HG03565 (cell line): ENCODE results near the gene DLK1.

Source experiments
- ATAC-seq: cut with Tn5 transposase; IDR thresholded peaks from one replicate; pipeline ENCODE4 v1.9.1; 2021; ENCODE audit warnings: mild to moderate bottlenecking, moderate library complexity; ENCODE audit not compliant: unreplicated experiment

Gene DLK1

DNA sequence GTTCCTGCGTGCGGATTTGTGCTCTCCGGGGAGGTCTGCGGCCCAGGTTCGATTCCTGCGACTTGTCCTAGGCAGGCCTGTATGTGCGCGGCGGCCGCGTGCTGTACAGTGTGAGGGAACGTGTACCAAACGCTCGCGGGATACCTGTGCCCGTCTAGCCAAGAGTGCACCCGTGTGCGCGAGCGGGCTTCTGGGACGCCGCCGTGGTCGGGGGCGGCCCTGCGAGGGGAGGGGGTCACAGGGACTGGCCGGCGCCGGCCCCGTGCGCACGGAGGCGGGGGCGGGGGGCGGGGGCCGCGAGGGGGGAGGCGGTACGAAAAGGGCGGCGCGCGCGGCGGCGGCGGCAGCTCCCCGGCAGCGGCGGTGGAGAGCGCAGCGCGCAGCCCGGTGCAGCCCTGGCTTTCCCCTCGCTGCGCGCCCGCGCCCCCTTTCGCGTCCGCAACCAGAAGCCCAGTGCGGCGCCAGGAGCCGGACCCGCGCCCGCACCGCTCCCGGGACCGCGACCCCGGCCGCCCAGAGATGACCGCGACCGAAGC, at the start of gene DLK1:
TSS of gene DLK1 (plus strand) at position 343 of the 536 bp plus-strand sequence. CDS start at position 520, 177 bp downstream.
- no peak for ATAC-seq

DNA sequence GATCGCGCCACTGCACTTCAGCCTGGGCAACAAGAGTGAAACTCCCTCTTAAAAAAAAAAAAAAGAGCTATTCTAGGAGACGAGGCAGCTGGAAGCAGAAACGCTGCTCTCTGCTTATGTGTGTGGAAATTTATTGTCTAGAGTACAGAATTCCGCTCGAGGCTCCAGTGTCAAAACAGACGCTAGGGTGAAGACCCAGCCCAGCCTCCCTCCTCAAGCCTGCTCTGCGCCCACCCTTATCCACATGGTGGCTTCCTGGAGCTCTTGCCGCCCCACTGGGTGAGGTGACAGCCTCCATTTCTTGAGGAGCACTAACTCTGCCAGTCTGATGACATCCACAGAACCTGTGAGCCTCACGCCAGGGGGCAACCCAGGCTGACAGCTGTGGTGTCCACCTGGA, 49.5 kb upstream of the DLK1 start:
- ATAC-seq = no peak

DNA sequence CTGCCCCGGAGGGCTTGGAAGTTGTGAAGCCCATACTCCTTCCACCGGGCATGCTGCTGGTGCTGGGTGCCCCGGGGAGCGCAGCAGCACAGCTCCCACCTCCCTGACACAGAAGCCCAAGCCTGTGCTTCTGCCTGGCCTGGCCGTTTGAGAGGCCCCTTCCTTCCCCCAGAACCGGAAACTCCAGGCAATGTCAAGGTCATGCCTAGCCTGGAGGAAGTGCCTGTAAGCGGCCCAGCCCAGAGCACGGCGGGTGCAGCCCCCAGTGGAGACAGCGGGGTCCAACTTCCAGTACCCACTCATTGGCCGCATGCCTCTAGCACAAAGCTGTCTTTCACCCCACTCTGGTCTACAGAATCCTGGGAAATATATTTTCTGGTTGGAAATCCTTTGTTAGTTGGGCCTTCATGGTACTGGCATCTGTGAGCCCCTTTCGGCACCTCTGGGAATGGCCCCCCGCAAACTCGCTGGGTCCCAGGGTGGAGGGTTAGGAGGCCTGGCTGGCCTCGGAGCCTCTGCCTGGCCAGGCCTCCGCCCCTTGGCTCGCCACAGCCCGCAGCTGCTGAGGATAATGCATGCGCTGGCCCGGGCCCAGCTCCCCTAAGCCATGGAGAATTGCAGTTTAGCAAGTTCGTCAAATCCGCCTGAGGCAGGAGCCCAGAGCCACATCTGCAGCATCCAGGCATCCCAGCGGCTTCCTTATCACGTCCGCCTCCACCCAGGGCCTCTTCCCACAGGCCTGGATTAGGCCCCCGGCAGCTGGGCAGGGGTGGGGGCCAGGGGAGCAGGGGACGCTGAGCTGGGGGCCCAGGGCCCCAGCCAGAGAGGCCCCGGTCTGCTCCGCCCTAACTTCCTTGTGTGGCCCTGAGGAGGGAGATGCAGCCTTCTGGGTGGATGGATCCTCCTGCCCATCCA, 48.9 kb upstream of the DLK1 start:
- no peak for ATAC-seq

DNA sequence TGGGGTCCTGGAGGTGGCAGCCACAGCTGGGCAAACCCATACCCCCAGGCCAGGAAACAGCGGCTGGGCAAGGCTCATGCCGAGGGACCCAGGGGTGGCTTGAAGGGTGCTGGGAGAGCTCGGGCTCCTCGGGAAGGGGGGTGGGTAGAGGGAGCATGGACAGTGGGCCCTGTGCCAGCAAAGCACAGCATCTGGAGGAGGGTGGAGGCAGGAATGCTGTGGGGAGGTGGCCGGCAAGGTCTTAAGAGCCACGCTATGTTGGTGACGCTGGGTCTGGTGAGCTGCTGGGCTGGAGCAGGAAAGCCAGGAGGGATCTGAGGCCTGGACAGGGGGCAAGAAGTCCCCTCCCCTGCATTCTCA, 48.2 kb upstream of the DLK1 start:
- ATAC-seq = no peak

DNA sequence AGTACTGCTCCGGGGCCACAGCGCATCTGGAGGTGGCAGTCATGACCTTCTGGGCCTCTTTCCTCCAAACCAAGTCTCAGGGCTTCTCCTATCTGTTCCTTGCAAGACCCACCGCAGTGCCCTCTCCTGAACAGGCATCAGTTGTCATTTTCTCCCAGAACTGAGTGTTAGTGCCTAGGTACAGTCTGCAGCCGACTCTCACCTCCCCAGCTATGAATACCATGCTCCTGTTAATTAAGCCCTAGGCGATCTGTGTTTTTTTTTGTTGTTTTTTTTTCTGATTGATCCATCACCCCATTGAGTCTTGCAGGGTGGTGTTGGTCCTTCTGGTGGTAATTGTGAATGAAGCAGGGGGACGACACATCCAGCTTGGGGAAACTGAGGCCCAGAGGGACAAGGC, 47.5 kb upstream of the DLK1 start:
- ATAC-seq = no peak

DNA sequence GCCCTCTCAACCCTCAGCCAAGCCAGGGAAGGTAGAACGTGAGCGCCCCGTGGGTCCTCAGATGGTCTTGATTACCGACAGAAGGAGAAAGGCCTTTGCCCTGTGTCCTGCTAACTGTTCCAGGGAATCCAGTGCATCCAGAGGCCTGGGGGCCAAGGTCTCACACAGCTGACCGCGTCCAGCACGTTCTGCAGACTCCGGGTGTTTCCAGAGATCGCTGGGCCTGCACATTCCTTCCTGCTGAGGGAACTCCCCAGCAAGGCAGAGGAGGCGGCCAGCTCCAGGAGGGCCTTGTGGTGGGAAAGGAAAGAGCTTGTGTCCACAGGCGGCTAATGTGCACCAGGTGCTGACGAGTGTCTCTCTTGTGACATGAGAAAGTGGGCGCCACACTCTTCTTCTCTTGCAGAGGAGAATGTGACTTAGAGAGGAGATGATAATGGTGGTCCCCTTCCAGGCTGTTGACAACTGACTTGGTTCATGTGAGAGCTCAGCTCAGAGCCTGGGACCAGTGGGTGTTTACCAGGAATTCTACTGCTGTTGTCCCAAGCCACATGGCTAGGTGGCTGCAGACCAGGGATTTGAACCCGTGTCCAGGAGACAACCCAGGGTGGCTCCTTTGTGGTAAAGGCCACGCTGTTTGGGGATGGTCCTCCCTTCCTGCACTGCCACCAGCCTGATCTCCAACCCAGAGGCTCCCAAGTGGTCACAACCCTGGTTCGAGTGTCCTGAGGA, 46.8 kb upstream of the DLK1 start:
- ATAC-seq = no peak

DNA sequence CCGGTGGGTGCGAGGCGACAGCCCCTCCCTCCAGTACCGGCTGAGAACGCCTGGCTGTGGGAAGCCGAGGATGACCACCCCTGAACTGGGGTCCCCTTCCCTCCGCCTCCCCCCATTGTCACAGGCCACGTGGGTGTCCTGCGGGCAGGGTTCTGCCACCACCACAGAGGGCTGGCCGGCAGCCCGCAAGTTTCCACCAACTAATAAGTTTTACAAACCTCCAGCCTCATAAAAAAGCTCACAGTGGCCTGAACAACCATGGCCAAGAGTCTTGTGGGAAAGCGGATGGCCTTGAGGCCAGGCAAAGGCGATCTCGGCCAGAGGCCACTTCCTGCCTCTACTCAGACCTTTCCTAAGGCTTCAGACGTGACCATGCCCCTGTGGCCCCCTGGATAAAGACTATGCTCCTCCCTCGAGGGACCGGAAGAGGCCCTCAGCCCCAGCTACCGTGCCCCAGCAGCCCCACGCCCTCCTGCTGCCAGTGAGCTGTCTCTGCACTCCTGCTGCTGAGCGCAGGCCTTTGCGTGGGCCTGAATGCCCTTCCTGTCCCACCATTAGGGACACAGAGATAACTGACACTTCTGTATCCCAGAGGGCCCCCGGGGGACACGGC, 46.1 kb upstream of the DLK1 start:
- ATAC-seq = no peak

DNA sequence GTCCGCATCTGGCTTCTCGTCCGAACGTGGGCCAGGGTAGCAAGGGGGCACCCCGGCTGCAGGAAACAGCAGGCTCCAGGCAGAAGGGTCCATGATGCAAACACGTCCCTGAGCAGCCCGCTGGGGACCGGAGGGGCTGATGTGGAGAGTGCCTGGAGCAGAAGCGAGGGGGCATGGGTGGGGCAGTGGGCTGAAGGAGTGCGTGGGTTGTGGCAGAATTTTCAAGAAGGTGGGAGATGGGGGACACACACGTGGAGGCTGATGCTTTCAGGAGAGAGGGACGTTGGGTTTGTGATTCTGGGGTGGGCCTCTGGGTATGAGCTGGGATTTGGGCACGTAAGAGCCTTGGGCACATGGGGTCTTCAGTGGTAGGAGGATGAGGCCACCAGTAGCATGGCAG, 45.6 kb upstream of the DLK1 start:
- no peak for ATAC-seq

DNA sequence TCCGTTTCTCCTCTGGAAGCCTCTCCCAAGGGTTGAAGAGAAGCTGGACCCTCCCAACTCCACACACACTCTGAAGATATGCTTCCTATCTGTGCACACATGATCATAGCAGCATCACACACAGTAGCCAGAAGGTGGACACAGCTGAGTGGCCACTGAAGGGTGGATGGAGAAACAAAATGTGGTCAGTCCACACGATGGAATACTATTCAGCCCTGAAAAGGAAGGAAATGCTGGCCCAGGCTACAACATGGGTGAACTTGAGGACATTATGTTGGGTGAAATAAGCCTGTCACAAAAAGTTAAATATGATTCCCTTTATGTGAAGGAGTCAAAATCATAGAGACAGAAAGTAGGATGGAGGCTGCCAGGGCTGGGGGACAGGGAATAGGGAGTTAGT, 43.9 kb upstream of the DLK1 start:
- no peak for ATAC-seq

DNA sequence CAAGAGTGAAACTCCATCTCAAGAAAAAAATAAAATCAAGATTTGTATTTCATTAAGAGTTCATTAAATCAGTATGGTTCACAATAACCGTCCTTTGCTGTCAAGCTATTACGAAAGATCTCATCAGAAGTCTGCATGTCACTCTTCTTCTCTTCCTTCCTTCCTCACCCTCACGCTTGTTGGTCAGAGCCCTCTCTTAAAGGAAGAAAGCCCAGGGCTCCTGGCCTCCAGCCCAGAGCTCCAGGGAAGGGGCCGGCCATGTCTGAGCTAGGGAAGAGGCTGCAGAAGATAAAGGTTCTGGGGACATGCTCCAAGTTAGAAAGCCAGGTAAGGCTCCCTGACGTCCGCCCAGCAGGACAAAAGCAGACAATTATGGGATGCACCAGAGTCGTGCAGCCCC, 43.1 kb upstream of the DLK1 start:
- ATAC-seq = no peak

DNA sequence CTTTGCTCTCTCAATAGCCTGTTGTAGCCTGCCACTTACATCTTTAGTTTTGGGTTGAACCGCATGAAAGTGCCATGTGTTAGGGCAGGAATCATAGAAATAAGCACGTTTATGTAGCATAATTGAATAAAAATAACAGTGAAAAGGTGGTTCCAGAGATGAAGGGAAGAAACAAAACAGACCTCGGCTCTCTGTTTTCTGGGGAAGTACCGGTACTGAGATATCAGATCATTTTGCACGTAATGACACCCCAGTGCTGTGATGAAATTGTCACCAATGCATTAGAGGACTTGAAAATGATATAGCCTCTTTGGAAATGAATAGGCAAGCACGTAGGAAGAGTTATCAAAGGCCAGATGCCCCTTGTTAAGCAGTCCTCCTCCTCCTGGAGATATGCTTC, 42.5 kb upstream of the DLK1 start:
- no peak for ATAC-seq

DNA sequence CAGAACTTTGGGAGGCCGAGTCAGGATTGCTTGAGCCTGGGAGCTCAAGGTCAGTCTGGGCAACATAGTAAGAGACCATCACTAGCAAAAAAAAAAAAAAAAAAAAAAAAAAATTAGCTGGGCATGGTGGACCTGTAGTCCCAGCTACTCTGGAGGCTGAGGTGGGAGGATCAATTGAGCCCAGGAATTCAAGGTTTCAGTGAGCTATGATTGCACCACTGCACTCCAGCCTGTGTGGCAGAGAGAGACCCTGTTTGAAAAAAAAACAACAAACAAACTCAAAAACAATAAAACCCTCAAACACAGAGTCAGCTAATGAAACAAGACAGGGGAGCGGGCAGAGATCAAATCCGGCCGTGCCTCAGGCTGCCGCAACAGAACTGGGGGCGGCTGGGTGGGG, 41.7 kb upstream of the DLK1 start:
- ATAC-seq = no peak

DNA sequence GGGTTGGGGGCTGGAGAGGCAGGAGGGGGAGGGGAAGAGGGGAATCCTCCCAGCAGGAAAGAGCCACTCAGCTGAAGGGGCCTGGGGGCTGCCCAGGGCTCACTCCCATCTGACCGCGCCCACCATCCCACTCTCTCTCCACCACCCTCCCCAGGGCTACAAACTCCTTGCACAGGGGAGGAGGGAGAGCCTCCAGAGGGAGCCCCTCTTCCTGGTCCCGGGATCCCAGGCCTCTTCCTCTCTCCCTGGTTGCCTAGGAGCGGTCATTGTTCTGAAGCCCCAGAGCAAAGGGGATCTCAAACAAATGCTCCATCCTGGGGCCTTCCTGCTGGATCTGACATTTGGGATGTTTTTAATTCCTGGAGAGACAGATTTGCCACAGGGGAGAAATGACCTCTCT, 39.8 kb upstream of the DLK1 start:
- no peak for ATAC-seq

DNA sequence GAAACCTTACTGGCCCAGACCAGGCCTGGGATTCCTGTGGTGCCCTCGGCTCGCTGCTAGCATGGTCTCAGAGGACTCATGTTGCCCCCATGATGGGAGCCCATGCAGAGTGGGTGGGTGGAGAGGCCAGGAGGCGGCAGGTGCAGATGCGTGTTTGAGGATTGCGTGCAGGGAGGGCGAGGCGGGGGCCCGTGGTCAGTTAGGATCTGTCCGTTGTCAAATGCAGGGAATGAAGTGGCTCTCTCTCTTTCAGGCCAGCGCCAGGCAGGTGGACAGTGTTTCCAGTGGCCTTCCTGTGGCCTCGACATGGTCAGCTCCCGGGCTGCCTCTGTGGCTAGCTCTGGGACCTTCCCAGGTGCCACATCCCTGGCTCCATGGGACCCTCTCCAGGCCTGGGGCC, 39.3 kb upstream of the DLK1 start:
- no peak for ATAC-seq

DNA sequence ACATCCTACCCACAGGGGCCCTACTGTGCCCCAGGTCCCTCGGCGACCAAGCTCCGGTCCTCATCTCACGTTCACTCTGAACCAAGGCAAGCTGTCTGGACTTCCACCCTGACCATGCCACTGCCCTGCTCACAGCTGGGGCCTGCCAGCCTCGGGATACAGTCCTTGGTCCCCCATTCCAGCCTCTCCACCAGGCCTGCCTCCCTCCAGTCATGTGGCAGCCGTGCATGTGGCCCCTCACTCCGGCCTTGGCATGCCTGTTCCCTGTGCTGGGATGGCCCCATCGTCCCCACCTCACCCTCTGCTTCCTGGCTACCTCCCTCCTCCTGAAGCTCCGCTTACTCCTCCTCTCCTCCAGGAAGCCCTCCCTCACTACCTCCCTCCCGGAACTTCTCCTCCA, 38.6 kb upstream of the DLK1 start:
- ATAC-seq = no peak

DNA sequence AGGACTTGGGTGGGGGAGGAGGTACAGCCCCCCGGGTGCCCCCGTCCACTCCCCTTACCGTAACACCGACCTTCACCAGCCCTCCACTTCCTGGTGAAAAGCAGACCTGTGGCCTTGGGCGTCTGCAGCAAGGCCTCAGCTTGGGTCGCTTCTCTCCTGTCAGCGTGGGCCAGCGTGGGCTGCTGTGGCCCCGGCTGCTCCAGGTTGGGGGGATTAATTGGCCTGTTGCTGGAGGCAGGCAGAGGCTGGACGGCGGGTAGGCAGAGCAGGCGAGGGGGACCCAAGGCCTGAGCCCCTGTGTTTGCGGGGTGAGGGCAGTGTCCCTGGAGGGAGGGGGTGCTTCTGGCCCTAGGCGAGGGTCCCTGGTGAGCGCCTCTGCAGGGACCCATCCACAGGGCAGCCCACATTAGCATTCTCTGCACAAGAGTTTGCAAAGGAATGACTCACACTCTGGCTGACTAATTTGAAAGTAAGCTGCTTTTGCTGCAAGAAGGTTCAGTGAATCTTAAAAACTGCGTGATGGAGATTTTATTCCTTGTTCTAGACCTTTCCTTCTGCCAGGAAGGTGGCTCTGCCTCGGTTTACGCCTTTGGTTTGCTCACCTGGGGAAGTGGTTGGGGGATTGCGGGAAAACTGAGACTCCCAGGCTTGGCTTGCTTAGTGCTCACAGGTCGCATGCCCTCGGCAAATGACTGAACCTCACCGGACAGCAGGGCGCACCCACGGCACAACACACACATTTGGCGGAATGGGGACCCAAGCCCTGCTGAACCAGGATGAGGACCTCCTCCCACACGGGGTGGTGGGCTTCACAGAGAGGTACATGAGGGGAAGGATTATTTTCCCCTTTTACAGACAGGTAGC, 37.9 kb upstream of the DLK1 start:
- no peak for ATAC-seq

DNA sequence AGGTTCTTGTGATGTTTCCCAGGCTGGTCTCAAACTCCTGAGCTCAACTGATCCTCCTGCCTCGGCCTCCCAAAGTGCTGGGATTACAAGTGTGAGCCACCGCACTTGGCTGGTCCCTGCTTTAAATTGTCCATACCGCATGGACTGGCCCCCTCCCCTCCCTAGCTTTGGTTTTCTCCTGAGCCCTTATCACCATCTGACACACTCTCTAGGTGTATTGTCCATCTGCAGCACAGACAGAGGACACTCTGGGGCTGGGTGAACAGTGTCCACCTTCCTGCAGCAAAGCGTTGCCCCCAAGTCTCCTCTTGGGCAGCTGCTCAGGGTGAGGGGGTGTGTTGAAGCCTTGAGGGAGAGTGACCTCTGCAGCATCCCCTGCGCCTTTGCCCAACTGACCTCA, 36.0 kb upstream of the DLK1 start:
- ATAC-seq = no peak

DNA sequence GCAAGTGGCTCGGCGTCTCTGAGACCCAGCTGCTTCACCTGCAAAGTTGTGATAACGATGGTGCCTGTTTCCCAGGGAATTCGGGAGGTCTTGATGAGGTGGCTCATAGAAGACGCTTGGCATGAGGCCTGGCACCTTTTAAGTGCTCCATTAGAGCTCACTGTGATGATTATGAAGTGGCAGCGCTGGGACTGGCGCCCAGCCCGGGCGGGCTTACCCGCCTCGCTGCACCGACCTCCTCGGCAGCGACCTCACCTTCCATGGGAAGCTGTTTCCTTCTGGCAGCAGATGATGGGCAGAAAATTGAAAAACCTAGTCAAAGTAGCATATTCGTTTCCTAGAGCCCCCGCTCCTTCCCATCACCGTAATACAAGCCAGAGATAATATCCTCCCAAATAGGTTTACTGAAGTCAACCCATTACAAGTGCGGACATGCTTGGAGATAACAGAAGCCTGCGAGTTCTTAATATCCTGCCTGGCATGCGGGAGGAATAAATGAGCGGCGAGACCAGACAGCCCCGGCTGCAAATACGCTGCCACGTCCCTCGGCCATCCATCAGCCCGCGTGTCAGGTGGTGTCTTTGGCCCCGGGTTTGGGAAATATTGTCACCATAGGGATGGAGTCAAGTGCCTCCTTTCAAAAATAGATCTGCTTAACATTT, 35.2 kb upstream of the DLK1 start:
- no peak for ATAC-seq

DNA sequence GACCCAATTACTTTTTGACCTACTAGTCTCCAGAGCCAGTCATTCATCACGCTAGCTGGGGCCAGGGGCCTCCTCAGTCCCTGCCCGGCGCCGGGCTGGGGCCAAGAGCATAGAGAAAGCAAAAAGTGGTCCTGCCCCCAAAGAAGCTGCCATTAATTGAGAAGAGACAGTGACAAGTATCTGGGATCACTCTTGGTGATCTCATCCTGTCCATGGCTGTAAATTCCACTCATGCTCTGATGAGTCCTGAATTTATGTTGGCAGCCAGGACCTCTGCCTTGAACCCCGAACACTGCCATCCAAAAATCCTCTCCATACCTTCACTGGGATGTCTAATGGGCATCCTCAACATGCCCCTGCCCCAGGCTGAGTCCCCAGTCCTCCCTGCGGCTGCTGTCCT, 34.4 kb upstream of the DLK1 start:
- no peak for ATAC-seq

DNA sequence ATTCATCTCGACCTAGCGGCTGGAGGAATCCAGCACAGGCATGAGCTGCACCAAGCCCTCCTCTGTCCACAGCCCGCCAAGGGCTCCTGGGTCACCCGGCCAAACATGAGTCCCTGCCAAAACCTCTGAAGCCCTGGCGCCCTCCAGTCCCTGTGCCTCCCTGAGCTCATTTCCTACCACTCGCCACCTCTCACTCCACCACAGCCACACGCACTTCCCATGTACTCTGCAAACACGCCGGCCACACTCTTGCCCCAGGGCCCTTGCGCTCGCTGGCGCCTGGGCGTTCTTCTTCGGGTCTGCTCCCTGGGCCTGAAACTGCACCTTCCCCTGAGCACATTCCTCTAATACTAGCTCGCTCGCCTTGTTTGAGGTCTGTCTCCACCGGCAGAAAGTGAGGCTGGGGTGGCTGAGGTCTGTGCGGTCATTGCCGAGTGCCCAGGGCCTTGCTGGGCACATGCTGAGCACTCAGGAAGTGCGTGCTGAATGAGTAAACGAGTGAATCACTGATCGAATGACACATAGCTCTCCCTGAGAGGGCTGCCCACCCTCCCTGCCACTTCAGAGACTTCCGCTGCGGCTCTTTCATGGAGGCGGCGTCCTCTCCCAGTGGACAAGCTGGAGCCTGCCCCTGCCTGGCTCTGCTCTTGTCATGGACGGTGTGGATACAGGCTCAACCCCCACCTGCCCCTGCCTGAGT, 33.7 kb upstream of the DLK1 start:
- no peak for ATAC-seq
